ENCODE data around the gene CXorf65.

The CXorf65 gene

DNA sequence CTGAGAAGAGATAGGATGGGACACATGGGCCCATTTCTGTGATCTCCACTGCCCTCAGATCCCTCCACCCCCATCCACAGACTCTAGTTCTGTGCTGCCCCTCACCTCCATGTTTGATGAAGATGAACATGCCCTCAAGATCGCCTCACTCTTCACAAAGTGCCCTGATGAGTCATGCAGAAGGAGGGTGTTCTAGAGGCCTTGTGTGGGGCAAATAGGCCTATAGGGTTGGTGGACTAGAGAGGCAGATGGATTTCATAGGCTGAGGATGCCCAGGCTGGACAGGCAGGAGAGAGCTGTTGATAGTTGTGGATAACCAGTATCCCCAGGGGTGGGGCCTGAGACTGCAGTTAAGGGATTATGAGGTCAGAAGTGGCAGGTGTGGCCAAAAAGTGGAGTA is at the start of gene CXorf65:
Gene CXorf65, minus strand, starts transcription at position 314 of the 400 bp plus-strand sequence. Its CDS starts 184 bp downstream, at position 130.
- DNase-seq, result no peak

DNA sequence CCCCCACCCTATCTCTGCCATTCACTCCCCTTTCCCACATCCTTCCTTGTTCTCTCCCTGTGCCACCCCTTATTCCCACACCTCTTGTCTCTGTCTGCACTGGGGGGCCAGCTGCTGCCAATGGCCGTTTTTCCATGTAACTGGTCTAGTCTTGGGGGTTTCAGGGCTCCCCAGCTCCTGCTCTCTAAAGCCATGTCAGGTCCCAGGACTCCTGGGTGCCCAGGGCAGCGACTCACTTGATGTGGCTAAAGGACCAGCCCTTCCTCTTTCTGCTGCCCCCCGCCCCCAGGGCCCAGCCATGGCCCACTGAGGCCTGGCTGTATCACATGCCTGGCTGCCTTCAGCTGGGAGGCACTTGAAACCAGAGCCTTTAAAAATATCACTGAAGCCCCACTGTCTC is 48.1 kb upstream of the CXorf65 start:
- no peak for DNase-seq

GRCh38 chrX:71154196-71154595 is 47.7 kb upstream of the CXorf65 start:
- DNase-seq, result no peak

GRCh38 chrX:71151366-71151765 is 44.8 kb upstream of the CXorf65 start:
- no peak for DNase-seq

DNA sequence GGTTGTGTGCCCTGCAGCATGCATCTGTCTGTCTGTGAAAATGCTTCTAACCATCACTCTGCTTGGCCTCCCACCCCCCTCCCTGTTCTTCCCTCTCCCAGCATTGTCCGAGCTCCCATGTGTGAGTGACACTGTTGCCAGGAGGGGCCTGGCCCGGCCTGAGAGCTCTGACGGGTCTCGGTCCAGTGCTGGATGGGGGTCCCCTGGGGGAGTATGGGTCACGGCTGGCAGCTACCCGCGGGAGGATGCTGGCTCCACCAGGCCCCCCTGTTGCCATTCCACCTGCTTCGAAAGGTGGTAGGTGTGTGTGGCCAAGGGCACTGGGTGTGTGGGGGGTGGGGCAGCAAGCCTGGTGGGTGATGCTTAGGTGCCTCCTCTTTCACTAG is 41.7 kb upstream of the CXorf65 start:
- DNase-seq, result no peak

- DNase-seq, result no peak
Measured at GRCh38 chrX:71147496-71148277, 41.1 kb upstream of the CXorf65 start.

- no peak for DNase-seq
Measured at GRCh38 chrX:71144651-71145050, 38.1 kb upstream of the CXorf65 start, which contains the start of gene NLGN3. NLGN3 (plus strand) TSS chrX:71144841; CDS start chrX:71147750, 2,909 bp downstream.

DNA sequence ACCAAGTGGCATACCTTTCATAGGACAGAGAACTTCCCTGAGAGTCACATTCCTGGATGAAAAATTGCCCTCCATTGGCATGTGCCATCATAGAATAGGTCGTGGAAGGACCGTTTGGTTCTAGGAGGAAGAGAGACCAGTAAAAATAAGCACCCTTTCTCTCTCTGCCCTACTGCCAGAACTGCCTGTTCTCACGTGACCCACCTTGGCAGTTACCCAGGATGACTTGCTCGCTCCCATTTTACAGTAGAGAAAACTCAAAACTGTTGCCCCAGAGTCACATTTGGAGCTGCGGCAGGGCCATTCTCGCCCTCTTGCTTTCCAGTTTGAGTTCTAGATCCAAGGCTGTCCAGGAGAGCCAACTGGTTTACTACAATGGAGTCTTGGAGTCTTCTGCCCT is 37.0 kb upstream of the CXorf65 start:
- no peak for DNase-seq

- no peak for DNase-seq
Measured at GRCh38 chrX:71140440-71140839, 33.9 kb upstream of the CXorf65 start.

GRCh38 chrX:71131510-71131909 is 25.0 kb upstream of the CXorf65 start:
- no peak for DNase-seq

DNA sequence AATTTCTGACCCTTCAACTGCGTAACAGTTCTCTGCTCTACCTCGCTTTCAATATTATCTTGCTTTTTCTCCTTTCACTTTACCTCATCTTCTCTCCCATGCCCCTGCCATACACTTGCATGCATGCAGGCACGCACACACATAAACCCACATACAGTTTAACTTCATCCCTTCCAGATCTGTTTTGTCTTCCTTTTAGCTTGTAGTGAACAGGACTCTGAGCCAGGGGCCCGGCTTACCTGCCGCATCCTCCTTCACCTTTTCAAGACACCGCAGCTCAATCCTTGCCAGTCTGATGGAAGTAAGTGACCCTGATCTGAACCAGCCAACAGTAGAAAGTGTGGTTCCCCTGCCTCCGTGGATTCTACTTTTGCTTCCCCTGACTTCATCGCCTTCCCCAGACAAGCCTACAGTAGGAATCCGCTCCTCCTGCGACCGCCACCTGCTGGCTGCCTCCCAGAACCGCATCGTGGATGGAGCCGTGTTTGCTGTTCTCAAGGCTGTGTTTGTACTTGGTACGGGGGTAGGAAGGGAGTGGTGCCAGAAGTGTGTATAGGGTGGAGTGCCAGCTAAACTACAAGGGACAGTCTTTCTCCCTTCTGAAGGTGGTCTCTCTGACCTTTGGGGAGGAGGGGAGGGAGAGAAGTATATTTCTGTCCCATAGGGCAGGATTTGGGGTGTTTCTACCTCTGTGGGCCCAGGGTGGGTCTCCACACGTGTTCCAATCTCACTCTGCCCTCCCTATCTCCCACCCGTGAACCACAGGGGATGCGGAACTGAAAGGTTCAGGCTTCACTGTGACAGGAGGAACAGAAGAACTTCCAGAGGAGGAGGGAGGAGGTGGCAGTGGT is 22.6 kb upstream of the CXorf65 start:
- DNase-seq, result no peak

- DNase-seq, result no peak
Measured at GRCh38 chrX:71128166-71128833, 21.8 kb upstream of the CXorf65 start.

DNA sequence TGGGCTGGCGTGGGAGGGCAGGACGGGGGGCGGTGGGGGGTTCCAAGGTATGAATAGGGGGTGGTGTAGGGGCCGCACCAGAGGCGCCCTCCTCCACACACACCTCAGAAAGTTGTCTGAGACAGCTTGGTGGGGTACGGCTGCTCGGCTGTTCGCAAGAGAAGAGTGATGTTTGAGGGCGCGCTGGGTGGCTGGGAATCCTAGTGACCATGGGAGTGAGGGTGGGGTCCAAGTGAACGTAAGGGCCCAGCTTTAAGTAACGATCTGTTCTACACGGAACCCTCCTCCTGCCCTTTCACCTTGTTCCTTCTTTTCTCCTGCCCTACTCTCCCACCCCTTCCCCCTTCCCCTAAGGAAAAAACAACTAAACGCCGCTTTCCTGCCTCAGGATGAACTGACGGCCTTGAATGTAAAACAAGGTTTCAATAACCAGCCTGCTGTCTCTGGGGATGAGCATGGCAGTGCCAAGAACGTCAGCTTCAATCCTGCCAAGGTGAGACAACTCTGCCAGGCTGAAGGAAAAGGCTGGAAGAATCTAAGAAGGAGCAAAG is 12.5 kb upstream of the CXorf65 start:
- no peak for DNase-seq

DNA sequence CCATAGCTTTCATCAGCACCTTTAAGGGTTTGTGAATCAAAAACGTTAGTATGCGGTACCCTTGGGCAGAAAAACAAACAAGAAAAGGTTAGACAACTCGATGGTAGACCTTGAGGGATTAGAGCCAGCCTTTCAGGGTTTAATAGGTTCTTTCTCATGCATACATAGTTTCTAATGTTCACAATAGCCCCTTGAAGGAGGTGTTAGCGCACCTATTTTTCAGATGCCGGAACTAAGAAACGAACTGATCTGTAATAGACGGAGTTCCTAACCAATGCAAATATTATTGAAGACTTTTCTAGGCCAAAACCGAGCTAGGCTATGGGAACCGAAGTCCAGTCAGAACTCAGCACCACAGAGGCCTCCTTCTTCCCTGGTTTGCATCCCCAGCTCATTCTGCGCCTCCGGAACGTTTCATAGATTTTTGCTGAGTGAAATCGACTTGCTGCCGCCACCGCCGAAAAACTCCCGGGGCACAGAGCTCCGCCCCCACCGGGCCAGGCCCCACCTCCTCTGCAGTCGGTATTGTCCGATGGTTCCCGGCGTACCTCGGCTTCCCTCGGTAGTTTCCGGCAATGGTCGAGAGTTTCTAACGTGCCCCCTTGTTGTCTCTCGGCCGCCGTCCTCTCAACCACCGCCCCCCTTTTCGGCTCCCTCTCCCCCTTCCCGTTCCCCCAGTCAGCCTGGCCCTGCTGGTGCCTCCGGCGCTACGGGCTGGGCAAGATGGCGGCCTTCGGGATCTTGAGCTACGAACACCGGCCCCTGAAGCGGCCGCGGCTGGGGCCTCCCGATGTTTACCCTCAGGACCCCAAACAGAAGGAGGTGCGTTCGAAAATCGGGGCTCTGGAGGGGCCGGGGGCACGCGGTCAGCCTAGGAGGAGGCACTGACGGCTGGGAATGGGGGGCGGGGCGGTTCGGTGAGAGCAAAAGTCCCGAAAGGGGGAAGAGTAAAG is 11.8 kb upstream of the CXorf65 start, which contains the start of gene MED12:
Gene MED12, plus strand, starts transcription at position 565 of the 953 bp plus-strand sequence. Its CDS starts 159 bp downstream, at position 724.
- peak; percentile 61 for DNase-seq

DNA sequence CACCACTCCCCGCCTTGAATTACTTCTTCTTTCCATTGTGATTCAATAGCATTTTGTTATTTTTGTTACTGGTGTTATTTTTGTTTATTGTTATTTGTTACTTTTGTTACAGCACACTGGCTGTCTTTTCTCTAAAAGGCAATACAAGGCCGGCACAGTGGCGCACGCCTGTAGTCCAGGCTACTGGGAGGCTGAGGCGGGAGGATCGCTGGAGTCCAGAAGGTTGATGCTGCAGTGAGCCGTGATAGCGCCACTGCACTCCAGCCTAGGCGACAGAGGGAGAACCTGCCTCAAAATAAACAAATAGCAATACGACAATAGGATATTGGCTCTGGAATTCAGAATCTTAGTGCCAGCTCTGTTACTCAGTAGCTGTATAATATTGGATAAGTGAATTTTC is 10.8 kb upstream of the CXorf65 start:
- no peak for DNase-seq

DNA sequence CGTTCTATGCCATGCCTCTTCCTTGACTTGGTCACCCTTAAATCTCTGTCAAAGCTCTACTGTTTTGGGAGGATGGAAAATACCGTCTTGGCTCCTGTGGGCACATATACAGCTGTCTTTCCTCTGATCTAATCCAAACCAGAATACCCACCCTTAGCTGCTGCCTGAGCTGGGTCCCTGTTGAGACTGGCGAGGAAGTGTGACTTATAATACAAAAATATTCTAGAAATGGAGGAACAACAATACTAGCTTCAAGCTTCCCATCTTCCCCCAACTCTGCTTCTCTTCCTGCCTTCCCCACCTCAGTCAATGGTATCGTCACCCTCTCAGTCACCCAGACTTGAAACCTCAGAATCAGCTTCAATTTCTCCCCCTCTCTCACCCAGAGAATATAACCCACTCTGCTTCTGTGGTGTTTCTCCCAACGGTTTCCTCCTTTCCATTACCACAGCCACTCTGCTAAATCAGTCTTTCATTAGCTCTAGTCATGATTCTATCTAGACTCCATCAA is 5.4 kb upstream of the CXorf65 start:
- no peak for DNase-seq

DNA sequence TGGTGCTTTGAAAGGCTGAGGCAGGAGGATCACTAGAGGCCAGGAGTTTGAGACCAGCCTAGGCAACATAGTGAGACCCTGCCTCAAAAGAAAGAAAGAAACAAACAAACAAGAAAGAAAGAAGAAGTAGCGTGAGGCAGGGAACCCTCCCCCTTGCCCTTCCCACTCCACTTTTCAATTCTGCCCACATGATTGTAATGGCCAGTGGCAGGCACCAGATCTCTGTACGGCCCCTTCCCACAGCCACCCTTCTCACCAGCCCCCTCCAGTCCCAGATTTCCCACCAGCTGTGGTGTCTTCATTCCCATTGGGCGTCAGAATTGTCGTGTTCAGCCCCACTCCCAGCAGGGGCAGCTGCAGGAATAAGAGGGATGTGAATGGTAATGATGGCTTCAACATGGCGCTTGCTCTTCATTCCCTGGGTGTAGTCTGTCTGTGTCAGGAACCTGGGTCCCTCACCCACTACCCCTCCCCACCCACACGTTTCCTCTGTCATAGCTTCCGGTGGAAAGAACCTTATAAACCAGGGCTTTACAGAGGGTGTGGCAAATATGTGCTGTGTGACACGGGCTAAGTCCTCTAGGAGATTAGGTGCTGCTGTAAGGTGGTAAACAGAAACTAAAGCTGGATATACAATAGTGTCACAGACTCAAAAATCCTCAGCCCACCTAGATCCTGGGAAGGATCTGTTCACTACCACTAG is 4.8 kb upstream of the CXorf65 start, which contains the start of gene IL2RG:
Gene IL2RG, minus strand, starts transcription at position 437 of the 703 bp plus-strand sequence. Its CDS starts 38 bp downstream, at position 399.
- DNase-seq, result no peak

DNA sequence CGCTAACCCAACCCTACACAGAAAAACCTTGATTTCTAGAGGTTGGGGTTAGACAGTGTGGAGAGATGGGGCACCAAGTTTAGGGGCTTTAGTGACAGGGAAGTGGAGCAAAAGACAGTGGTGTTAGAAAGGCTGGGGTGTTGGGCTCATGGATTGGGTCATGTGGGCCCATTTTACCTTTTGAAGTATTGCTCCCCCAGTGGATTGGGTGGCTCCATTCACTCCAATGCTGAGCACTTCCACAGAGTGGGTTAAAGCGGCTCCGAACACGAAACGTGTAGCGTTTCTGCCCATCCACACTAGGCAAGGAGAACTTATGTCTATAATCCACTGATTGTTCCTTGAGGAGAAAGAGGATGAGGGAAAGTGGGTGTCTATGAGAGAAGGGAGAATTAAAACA is 2.5 kb upstream of the CXorf65 start:
- no peak for DNase-seq

DNA sequence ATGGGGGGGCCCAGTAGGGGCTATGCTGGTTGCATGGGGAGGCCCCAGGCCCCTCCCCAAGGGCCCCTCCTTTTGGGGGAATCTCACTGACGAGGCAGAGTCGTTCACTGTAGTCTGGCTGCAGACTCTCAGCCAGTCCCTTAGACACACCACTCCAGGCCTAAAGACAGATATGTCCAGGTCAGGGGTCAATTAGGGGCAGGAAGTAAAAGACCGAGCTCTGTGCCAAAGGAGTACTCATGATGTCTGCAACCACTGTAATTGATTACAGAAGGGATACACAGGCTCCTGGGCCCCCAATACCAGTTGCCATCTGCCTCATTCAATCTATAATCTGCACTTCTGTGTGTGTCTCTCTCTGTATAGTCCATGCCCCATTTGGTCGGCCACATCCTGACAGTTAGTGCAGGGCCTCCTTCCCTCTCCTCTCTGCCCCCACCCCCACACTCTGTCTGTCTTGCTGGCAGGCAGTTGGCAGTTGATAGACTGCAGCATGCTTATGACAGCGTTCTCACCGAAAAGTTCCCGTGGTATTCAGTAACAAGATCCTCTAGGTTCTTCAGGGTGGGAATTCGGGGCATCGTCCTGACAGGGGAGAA is 1.3 kb upstream of the CXorf65 start:
- DNase-seq, result no peak

- DNase-seq, result no peak
Measured at GRCh38 chrX:71107245-71107644, 705 bp upstream of the CXorf65 start.
